ENCODE data around the gene ORC1.

DNA sequence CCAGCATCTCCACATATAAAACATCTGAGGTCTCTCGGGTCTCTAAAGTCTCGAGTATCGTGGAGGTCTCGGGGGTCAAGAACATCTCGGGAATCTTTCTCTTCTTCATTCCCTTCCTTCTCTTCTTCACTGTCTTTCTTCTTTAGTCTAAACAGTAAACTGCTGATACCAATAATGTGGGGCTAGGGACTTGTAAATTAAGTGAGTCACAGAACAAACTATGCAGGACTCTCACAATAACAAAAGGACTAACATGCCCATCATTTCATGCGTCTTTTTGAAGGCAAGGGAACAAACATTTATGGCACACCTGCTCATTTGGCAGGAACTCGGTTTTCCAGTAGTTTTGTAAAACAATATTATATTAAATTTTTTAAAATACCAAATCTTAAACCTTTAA is 32.6 kb upstream of the ORC1 start:
- TF ChIP-seq, protein P1, sequence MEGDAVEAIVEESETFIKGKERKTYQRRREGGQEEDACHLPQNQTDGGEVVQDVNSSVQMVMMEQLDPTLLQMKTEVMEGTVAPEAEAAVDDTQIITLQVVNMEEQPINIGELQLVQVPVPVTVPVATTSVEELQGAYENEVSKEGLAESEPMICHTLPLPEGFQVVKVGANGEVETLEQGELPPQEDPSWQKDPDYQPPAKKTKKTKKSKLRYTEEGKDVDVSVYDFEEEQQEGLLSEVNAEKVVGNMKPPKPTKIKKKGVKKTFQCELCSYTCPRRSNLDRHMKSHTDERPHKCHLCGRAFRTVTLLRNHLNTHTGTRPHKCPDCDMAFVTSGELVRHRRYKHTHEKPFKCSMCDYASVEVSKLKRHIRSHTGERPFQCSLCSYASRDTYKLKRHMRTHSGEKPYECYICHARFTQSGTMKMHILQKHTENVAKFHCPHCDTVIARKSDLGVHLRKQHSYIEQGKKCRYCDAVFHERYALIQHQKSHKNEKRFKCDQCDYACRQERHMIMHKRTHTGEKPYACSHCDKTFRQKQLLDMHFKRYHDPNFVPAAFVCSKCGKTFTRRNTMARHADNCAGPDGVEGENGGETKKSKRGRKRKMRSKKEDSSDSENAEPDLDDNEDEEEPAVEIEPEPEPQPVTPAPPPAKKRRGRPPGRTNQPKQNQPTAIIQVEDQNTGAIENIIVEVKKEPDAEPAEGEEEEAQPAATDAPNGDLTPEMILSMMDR (IDR thresholded peaks at IDR 0.05) = no peak
- no peak for TF ChIP-seq TEAD4 (CRISPR knock-in tag; IDR thresholded peaks at IDR 0.05)
- TF ChIP-seq NFE2L1 (CRISPR knock-in tag; IDR thresholded peaks at IDR 0.05) = no peak
- TF ChIP-seq, protein P2, sequence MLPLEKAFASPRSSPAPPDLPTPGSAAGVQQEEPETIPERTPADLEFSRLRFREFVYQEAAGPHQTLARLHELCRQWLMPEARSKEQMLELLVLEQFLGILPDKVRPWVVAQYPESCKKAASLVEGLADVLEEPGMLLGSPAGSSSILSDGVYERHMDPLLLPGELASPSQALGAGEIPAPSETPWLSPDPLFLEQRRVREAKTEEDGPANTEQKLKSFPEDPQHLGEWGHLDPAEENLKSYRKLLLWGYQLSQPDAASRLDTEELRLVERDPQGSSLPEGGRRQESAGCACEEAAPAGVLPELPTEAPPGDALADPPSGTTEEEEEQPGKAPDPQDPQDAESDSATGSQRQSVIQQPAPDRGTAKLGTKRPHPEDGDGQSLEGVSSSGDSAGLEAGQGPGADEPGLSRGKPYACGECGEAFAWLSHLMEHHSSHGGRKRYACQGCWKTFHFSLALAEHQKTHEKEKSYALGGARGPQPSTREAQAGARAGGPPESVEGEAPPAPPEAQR (CRISPR knock-in tag; IDR thresholded peaks at IDR 0.05) = no peak
- no peak for TF ChIP-seq NR3C1 (CRISPR knock-in tag; conservative IDR thresholded peaks at IDR 0.05; ENCODE audit: low read depth)
- no peak for TF ChIP-seq NR2C2 (CRISPR knock-in tag; IDR thresholded peaks at IDR 0.05)
- TF ChIP-seq FOXP1 (CRISPR knock-in tag; IDR thresholded peaks at IDR 0.05; ENCODE audit: borderline replicate concordance) = no peak
- TF ChIP-seq ESRRA (CRISPR knock-in tag; IDR thresholded peaks at IDR 0.05; ENCODE audit: borderline replicate concordance) = no peak
- TF ChIP-seq RELA (CRISPR knock-in tag; IDR thresholded peaks at IDR 0.05; ENCODE audit: borderline replicate concordance) = no peak
- no peak for TF ChIP-seq OVOL2 (CRISPR knock-in tag; IDR thresholded peaks at IDR 0.05; ENCODE audit: borderline replicate concordance)
- TF ChIP-seq, protein P3, sequence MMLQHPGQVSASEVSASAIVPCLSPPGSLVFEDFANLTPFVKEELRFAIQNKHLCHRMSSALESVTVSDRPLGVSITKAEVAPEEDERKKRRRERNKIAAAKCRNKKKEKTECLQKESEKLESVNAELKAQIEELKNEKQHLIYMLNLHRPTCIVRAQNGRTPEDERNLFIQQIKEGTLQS (CRISPR knock-in tag; conservative IDR thresholded peaks at IDR 0.05) = no peak

Measured in WTC11 (cell line).